Testis (tissue), 3 donors: ENCODE measurements around the gene GPR132. TPM values are rescaled to one million over a fixed set of nuclear protein-coding genes. Genes with fewer than 3 reads are reported as not detected.

Source experiments
- DNase-seq: peaks from one replicate; pipeline ENCODE4 v3.0.0-alpha.2; 2019
- H3K27ac ChIP-seq, 2 donors: fragments of 200-600 bp; sonication (generic); one replicate each; pipeline ENCODE4 v1.5.1; 2019
- H3K27me3 ChIP-seq: fragments of 200-600 bp; sonication (generic); one replicate; pipeline ENCODE4 v1.5.1; 2019
- H3K36me3 ChIP-seq: fragments of 200-600 bp; sonication (generic); one replicate; pipeline ENCODE4 v1.5.1; 2017; ENCODE audit warnings: low read depth; ENCODE audit errors: missing control alignments
- H3K4me1 ChIP-seq: fragments of 200-600 bp; sonication (generic); one replicate; pipeline ENCODE4 v1.5.1; 2019
- H3K4me3 ChIP-seq, 2 donors: fragments of 200-600 bp; sonication (generic); one replicate each; pipeline ENCODE4 v1.5.1; 2017 to 2019
- H3K9me3 ChIP-seq: fragments of 200-600 bp; sonication (generic); one replicate; pipeline ENCODE4 v1.5.1; 2017
- CTCF ChIP-seq, 3 experiments: fragments of 450-650 bp in 2 of 3; fragments of 200-600 bp in 1 of 3; sonication (generic) in 1 of 3; IDR thresholded peaks; one replicate each; pipeline ENCODE4 v1.5.1; 2016 to 2019; ENCODE audit warnings: antibody characterized with exemption in 3 of 3, mild to moderate bottlenecking in 2 of 3, moderate library complexity in 1 of 3
- POLR2A ChIP-seq: fragments of 450-650 bp; IDR thresholded peaks from one replicate; pipeline ENCODE4 v1.6.1; 2017; ENCODE audit warnings: antibody characterized with exemption, mild to moderate bottlenecking, moderate library complexity
- WGBS, 2 donors: methylation state at CpG; one replicate each; pipeline ENCODE4 v1.1.5; 2018; 5-methylcytosine and 5-hydroxymethylcytosine counted together
- intact Hi-C: fragments of 100-400 bp; cut with DNase I; formaldehyde crosslinking; loops from one replicate; pipeline ENCODE4 v1.15.1; 2023; ENCODE audit warnings: low total_unique reads
- polyA plus RNA-seq: library from polyadenylated mRNA; stranded (reverse); fragments of 350-450 nt; fragmentation: Illumina TruSeq; extraction: RNeasy Lipid Tissue Mini Kit (QIAGEN cat#74804); gene quantifications from one replicate; pipeline ENCODE4 v1.2.3, GENCODE V29; 2014; ENCODE audit warnings: low read depth, low replicate concordance; ENCODE audit not compliant: insufficient read depth
- total RNA-seq, 2 donors: library from RNA; depleted of rRNA; stranded (reverse); fragments of >200 nt; gene quantifications; one replicate each; pipeline ENCODE4 v1.2.3, GENCODE V29; 2016

Gene GPR132
- total and polyA plus RNA-seq, 3 donors from 2014 or later: 1.2 to 2.5 (median 2.0) TPM

DNA sequence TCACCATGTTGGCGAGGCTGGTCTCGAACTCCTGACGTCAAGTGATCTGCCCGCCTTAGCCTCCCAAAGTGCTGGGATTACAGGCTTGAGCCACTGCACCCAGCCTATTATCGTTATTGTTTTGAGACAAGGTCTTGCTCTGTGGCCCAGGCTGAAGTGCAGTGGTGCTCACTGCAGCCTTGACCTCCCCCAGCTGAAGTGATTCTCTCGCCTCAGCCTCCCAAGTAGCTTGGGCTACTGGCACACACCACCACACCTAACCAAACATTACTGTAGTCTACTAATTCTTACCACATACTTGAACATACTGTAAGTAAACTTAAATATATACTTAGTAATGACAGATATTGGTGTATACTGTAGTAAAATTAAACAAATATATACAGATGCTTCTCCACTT, 39.8 kb downstream of the GPR132 start:
- DNase-seq: no peak
- H3K4me3 ChIP-seq: no peak overlapping the region
- no peaks in the 10 kb centered on the region for H3K27me3 ChIP-seq
- H3K27ac ChIP-seq: no peak overlapping the region
- TF ChIP-seq CTCF (IDR thresholded peaks at IDR 0.05) (no peak), POLR2A (no peak)
- intact Hi-C loops: loop anchor here (10.0 kb wide), 1 partner anchor 51 kb away; the partner anchor contains the start of gene AHNAK2
- WGBS, 2 donors: 91 to 93% methylated on average over 6 of the region's 6 CpGs
- no peaks in the 10 kb centered on the region for H3K36me3 ChIP-seq
- H3K9me3 ChIP-seq: no peaks in the 10 kb centered on the region
- peaks cover 6% of the 10 kb centered on the region for H3K4me1 ChIP-seq

GRCh38 chr14:105023791-105024480, 41.3 kb downstream of the GPR132 start:
- DNase-seq: no peak
- H3K27ac ChIP-seq: no peak overlapping the region

DNA sequence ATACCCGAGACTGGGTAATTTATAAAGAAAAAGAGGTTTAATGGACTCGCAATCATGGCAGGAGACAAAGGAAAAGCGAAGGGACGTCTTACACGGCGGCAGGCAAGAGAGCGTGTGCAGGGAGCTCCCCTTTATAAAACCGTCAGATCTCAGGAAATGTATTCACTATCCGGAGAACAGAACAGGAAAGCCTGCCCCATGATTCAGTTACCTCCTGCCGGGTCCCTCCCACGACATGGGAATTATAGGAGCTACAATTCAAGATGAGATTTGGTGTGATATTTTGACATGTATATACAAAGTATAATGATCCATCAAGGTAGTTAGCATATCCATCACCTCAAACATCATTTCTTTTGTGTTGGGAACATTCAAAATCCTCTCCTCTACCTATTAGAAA, 42.1 kb downstream of the GPR132 start:
- intact Hi-C loops: loop anchor here (10.0 kb wide), 1 partner anchor 48 kb away; the partner anchor contains the start of gene AHNAK2
- H3K27ac ChIP-seq: no peak overlapping the region
- TF ChIP-seq CTCF (IDR thresholded peaks at IDR 0.05): no peak
- TF ChIP-seq POLR2A: no peak
- H3K36me3 ChIP-seq: no peaks in the 10 kb centered on the region
- no peaks in the 10 kb centered on the region for H3K9me3 ChIP-seq
- peaks cover 11% of the 10 kb centered on the region for H3K4me1 ChIP-seq
- no peaks in the 10 kb centered on the region for H3K27me3 ChIP-seq
- WGBS, 2 donors: 53 to 64% methylated on average over 11 of the region's 11 CpGs
- H3K4me3 ChIP-seq: no peak overlapping the region
- no peak for DNase-seq

More at GRCh38 chr14:105023791-105024480, 41.3 kb downstream of the GPR132 start:
- 61 to 71% methylated on average over 4 of the region's 4 CpGs for WGBS, 2 donors
- H3K27me3 ChIP-seq: no peaks in the 10 kb centered on the region
- no peak for TF ChIP-seq POLR2A
- TF ChIP-seq CTCF (IDR thresholded peaks at IDR 0.05): no peak
- intact Hi-C loops: loop anchor here (10.0 kb wide), 1 partner anchor 49 kb away; the partner anchor contains the start of gene AHNAK2
- H3K4me1 ChIP-seq: peaks cover 11% of the 10 kb centered on the region
- H3K36me3 ChIP-seq: no peaks in the 10 kb centered on the region
- no peaks in the 10 kb centered on the region for H3K9me3 ChIP-seq
- H3K4me3 ChIP-seq: no peak overlapping the region

DNA sequence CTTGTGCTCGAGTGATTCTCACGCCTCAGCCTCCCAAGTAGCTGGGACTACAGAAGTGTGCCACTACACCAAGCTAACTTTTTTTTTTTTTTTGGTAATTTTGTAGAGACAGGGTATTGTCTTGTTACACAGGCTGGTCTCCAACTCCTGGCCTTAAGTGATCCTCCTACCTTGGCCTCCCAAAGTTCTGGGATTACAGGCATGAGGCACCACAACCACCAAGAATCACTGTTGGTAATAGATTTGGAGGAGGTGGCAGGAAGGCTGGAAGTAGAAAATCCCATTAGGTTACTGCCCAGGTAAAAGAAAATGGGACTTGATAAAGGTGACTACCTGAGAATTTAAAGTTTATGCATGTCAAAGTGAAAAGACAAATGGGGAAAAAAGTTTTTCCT, 43.0 kb downstream of the GPR132 start:
- intact Hi-C loops: loop anchor here (10.0 kb wide), 1 partner anchor 47 kb away; the partner anchor contains the start of gene AHNAK2
- peak overlapping the region in 1 of 2 donors; percentile 74 for H3K4me3 ChIP-seq
- TF ChIP-seq POLR2A (no peak), CTCF (IDR thresholded peaks at IDR 0.05) (no peak)

More for the DNA sequence above, 43.0 kb downstream of the GPR132 start:
- no peak for DNase-seq
- 56 to 67% methylated on average over 2 of the region's 2 CpGs for WGBS, 2 donors
- no peaks in the 10 kb centered on the region for H3K9me3 ChIP-seq
- H3K27ac ChIP-seq: peak overlapping the region in 1 of 2 donors; percentile 65
- no peaks in the 10 kb centered on the region for H3K27me3 ChIP-seq
- no peaks in the 10 kb centered on the region for H3K36me3 ChIP-seq
- H3K4me1 ChIP-seq: peaks cover 11% of the 10 kb centered on the region
